ENCODE measurements around the gene PDE8B. TPM values are rescaled to one million over a fixed set of nuclear protein-coding genes. Genes with fewer than 3 reads are reported as not detected.
A peak's percentile ranks its signal among the peaks of the same experiment; 100 is the strongest.

PDE8B gene
- total RNA-seq, 4 donors from 2014 or later, result 13.0 to 54.4 (median 27.3) TPM

- peak; percentile 68 to 75 for DNase-seq
- Histone ChIP-seq H3K4me1 (peaks cover 0 to 5% of the 10 kb centered on the region in 2 donors), H3K27ac (peak overlapping the region; percentile 31 to 66), H3K9me3 (no peaks in the 10 kb centered on the region), H3K4me3 (peak overlapping the region in 1 of 2 donors; percentile 7), H3K36me3 (no peaks in the 10 kb centered on the region), H3K27me3 (no peaks in the 10 kb centered on the region)
- TF ChIP-seq CTCF (IDR thresholded peaks at IDR 0.05) (no peak), POLR2A (IDR thresholded peaks at IDR 0.05) (no peak)
- intact Hi-C loops (cut with DNase I; ENCODE audit: low total_unique reads), result no loop called here
Observed at GRCh38 chr5:77168161-77168878, 42.2 kb upstream of the PDE8B start.

GRCh38 chr5:77168879-77169244 is 41.6 kb upstream of the PDE8B start:
- Histone ChIP-seq H3K4me3 (no peak overlapping the region), H3K4me1 (peaks cover 0 to 5% of the 10 kb centered on the region in 2 donors), H3K9me3 (no peaks in the 10 kb centered on the region), H3K27me3 (no peaks in the 10 kb centered on the region), H3K27ac (peak overlapping the region in 1 of 2 donors; percentile 66), H3K36me3 (no peaks in the 10 kb centered on the region)
- no peak for DNase-seq
- no peak for TF ChIP-seq CTCF (IDR thresholded peaks at IDR 0.05)
- no peak for TF ChIP-seq POLR2A (IDR thresholded peaks at IDR 0.05)
- intact Hi-C loops (cut with DNase I; ENCODE audit: low total_unique reads), result no loop called here

- intact Hi-C loops (cut with DNase I; ENCODE audit: low total_unique reads), result no loop called here
- Histone ChIP-seq H3K36me3 (no peaks in the 10 kb centered on the region), H3K27ac (no peak overlapping the region), H3K4me3 (no peak overlapping the region), H3K4me1 (peaks cover 0 to 5% of the 10 kb centered on the region in 2 donors), H3K27me3 (no peaks in the 10 kb centered on the region), H3K9me3 (no peaks in the 10 kb centered on the region)
- no peak for TF ChIP-seq POLR2A (IDR thresholded peaks at IDR 0.05)
- TF ChIP-seq CTCF (IDR thresholded peaks at IDR 0.05), result no peak
- no peak for DNase-seq
Observed at GRCh38 chr5:77170196-77170890, 40.1 kb upstream of the PDE8B start.

- DNase-seq, result no peak
- H3K4me1 ChIP-seq, result peaks cover 0 to 5% of the 10 kb centered on the region in 2 donors
- H3K27ac ChIP-seq, result no peak overlapping the region
- no peaks in the 10 kb centered on the region for H3K9me3 ChIP-seq
- no peak overlapping the region for H3K4me3 ChIP-seq
- intact Hi-C loops (cut with DNase I; ENCODE audit: low total_unique reads), result no loop called here
- H3K36me3 ChIP-seq, result no peaks in the 10 kb centered on the region
- TF ChIP-seq POLR2A (IDR thresholded peaks at IDR 0.05) (no peak), CTCF (IDR thresholded peaks at IDR 0.05) (no peak)
- no peaks in the 10 kb centered on the region for H3K27me3 ChIP-seq
Observed at GRCh38 chr5:77171141-77171910, 39.2 kb upstream of the PDE8B start.
